KOPT-K1 (cell line): ENCODE measurements around the gene SERPINB6.
"Not testable (repeated sequence)": the region's sequence is repeated elsewhere in the genome, so short reads cannot be mapped to it uniquely, and the experiment has no call there.

ENCODE experiments used
- H3K27ac ChIP-seq: fragments of 200-600 bp; sonication (generic); 2 replicates; pipeline ENCODE4 v1.5.1; 2016; ENCODE audit warnings: antibody characterized with exemption, mild to moderate bottlenecking, low read depth, low read length; ENCODE audit not compliant: poor library complexity, severe bottlenecking
- H3K36me3 ChIP-seq: fragments of 200-600 bp; sonication (generic); 2 replicates; pipeline ENCODE4 v1.5.1; 2017; ENCODE audit warnings: antibody characterized with exemption, mild to moderate bottlenecking, low read length, moderate library complexity; ENCODE audit not compliant: insufficient read depth
- H3K9me3 ChIP-seq: fragments of 200-600 bp; sonication (generic); 2 replicates; pipeline ENCODE4 v1.5.1; 2017; ENCODE audit warnings: antibody characterized with exemption, low read length, mild to moderate bottlenecking; ENCODE audit not compliant: insufficient read depth, poor library complexity, severe bottlenecking

The SERPINB6 gene

GRCh38 chr6:2971420-2972218, at the start of gene SERPINB6:
TSS of gene SERPINB6 (minus strand) at chr6:2971567. CDS start at chr6:2959332, 12,235 bp downstream.
- H3K9me3 ChIP-seq: peaks cover 14% of the 10 kb centered on the region
- no peak within 1 kb of the TSS for H3K27ac ChIP-seq
- no peaks in the 10 kb centered on the region for H3K36me3 ChIP-seq

DNA sequence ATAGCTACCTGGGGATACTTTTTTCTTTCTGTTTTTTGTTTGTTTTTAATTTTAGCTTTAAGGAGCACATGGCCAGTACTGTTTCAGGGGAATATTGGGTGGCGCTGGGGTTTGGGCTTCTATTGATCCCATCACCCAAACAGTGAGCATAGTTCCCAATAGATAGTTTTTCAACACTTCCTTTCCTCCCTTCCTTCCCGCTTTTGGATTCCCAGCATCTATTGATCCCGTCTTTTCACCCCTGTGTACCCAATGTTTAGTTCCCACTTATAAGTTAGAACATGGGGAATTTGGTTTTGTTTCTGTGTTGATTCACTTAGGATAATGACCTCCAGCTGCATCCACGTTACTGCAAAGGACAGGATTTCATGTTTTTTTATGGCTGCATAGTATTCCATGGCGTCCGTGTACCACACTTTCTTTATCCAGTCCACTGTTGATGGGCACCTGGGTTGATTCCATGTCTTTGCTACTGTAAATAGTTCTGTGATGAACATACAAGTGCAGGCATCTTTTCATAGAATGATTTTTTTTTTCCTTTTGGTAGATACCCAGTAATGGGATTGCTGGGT, 48.5 kb upstream of the SERPINB6 start:
- Histone ChIP-seq H3K9me3 (no peaks in the 10 kb centered on the region), H3K27ac (no peak overlapping the region), H3K36me3 (peaks cover 33% of the 10 kb centered on the region; the same call in 1 of the 2 replicates)

DNA sequence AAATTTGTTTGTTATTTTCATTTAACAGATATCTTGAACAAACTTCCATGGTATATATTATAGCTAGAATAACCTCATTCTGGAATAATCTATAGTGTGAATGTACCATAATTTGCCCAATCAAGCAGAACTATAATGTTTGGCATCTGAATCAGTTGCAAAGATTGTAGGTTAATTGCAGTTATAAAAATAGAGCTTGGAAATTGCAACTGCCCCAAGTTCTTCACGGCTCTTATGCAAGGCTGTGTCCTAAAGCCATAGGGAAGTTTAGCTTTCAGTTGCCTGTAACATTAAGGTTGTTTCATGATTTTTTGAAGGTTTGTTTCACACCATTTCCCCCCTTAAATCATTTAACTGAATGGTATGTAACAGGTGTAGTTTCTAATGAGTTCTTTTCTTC, 47.7 kb upstream of the SERPINB6 start:
- H3K27ac ChIP-seq: no peak overlapping the region
- no peaks in the 10 kb centered on the region for H3K9me3 ChIP-seq
- peaks cover 39% of the 10 kb centered on the region; the same call in 1 of the 2 replicates for H3K36me3 ChIP-seq

DNA sequence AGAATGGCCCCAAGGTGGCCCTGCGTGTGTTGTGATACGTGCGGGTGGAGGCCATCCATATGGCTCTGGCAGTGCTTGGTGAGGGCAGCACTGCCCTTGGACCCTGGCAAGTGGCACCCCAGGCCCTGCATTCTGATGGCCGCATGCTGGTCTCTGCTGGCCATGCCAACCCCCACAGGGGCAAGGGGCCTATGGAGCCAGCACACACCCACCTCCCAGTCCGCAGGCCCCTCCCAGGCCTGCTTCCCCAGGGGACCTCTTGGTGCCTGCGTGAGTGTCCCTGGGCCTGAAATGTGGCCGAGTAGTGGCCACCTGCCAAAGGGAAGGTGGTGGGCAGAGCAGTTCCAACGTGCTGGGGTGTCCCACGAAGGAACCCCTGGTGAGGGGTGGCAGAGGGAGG, 45.9 kb upstream of the SERPINB6 start:
- Histone ChIP-seq H3K9me3 (peaks cover 3% of the 10 kb centered on the region), H3K36me3 (peaks cover 50% of the 10 kb centered on the region; the same call in 1 of the 2 replicates), H3K27ac (no peak overlapping the region)

DNA sequence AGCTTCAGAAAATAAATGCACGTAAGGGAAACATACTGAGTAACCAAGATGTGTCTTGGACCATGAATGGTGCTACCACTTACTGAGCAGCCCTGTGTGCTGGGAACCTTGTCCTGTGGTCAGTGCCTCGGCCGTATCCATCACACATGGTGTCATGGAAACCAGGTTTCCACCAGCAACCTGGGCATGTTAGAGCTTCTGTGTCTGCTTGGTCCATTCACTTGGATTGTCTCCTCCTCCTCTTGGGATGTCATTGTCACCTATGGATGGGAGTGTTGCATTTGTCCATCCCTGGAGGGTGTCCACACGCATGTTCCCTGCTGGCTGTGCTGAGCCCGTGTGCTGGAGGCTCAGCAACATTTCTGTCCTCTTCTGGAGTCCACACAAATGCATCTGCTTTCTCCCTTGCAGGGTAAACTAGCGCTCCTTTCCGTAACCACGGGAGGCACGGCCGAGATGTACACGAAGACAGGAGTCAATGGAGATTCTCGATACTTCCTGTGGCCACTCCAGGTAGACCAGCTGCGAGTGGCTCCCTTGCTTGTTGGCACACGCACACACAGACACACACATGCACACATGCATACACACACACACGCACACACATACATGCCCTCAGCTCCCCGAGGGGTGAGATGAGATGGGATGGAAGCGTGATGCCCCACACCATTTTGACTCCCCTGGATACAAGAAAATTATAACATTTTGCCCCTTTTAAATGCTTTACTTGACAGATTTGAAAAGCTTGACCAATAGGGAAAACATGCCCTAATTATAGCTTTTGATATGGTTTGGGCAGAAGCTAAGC, 45.3 kb upstream of the SERPINB6 start:
- Histone ChIP-seq H3K27ac (no peak overlapping the region), H3K36me3 (peaks cover 56% of the 10 kb centered on the region), H3K9me3 (peaks cover 10% of the 10 kb centered on the region)

DNA sequence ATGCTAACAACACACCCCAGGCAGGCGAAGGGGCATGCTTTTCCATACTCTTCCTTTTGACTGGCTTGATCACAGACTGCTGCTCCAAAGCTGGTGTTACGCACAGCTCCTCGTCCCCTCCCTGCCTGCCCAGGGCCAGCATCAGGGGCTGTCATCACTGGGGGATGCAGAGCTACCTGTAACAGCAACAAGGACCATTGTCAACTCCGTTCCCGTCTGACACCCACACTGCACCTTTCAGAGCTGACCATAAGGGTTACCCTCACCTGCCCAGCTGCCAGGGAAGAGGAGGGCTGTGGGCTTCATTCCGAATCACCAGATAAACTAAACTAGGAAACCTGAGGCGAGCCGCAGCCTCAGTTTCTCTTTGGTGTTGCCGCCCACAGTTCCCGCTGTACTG, 43.8 kb upstream of the SERPINB6 start:
- no peak overlapping the region for H3K27ac ChIP-seq
- peaks cover 25% of the 10 kb centered on the region for H3K9me3 ChIP-seq
- peaks cover 67% of the 10 kb centered on the region for H3K36me3 ChIP-seq

- Histone ChIP-seq H3K27ac (no peak overlapping the region), H3K9me3 (peaks cover 27% of the 10 kb centered on the region), H3K36me3 (peaks cover 68% of the 10 kb centered on the region)
These were observed 43.3 kb upstream of the SERPINB6 start for GRCh38 chr6:3014675-3015066.

DNA sequence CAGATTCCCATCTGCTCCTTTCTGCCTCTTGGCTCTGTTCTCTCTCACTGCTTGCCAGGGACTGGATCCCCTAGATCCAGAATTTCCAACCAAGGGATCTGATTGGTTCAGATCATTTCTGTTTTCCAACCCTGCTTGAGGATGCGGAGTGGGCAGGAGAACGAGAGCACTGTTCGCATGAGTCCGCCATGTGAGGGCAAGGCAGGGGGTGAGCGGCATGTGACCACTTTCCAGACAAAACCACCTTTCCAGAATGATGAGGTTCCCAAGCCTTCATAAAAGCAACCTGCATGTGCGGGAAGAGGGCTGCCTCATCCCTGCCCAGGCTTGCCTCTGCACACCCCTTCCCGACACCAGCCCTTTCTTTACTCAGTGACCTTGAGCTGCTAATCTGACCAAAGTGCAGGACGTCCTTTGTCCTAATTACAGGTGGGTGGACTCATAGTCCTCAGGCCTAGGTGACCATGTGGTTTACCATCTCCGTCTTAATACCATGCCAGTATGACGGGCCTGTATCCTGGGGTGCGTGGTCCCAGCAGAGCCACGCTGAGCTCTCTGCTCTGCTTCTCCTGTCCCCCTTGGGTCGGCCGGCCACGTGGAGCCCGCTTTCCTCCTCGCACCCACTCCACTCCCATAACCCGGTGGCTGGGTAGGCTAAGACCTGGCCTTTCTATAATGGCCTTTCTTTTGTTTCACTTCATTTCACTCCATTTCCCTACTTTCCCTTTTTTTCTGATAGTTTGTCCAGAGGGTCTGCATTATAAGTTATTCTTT, 42.7 kb upstream of the SERPINB6 start:
- Histone ChIP-seq H3K9me3 (peaks cover 27% of the 10 kb centered on the region), H3K36me3 (peaks cover 68% of the 10 kb centered on the region), H3K27ac (no peak overlapping the region)

GRCh38 chr6:3013486-3013885, 42.1 kb upstream of the SERPINB6 start:
- Histone ChIP-seq H3K27ac (no peak overlapping the region), H3K9me3 (peaks cover 27% of the 10 kb centered on the region), H3K36me3 (peaks cover 68% of the 10 kb centered on the region)

GRCh38 chr6:3011592-3011991, 40.2 kb upstream of the SERPINB6 start:
- peaks cover 27% of the 10 kb centered on the region for H3K9me3 ChIP-seq
- peaks cover 70% of the 10 kb centered on the region for H3K36me3 ChIP-seq
- no peak overlapping the region for H3K27ac ChIP-seq

GRCh38 chr6:3011158-3011557, 39.8 kb upstream of the SERPINB6 start:
- no peak overlapping the region for H3K27ac ChIP-seq
- H3K9me3 ChIP-seq: peaks cover 27% of the 10 kb centered on the region
- H3K36me3 ChIP-seq: peaks cover 74% of the 10 kb centered on the region

- peaks cover 27% of the 10 kb centered on the region for H3K9me3 ChIP-seq
- no peak overlapping the region for H3K27ac ChIP-seq
- peaks cover 67% of the 10 kb centered on the region for H3K36me3 ChIP-seq
These were observed 38.6 kb upstream of the SERPINB6 start for GRCh38 chr6:3009930-3010329.

GRCh38 chr6:3008712-3009265, 37.4 kb upstream of the SERPINB6 start:
- peaks cover 63% of the 10 kb centered on the region for H3K36me3 ChIP-seq
- H3K9me3 ChIP-seq: peaks cover 27% of the 10 kb centered on the region
- H3K27ac ChIP-seq: not testable (repeated sequence)

- Histone ChIP-seq H3K9me3 (peaks cover 26% of the 10 kb centered on the region), H3K27ac (no peak overlapping the region), H3K36me3 (peaks cover 57% of the 10 kb centered on the region)
These were observed 36.2 kb upstream of the SERPINB6 start for GRCh38 chr6:3007571-3007970.
